ENCODE results near the gene ABHD2. TPM values are rescaled to one million over a fixed set of nuclear protein-coding genes. Genes with fewer than 3 reads are reported as not detected.

The ABHD2 gene
- total and polyA plus RNA-seq, 2 donors (not counting 3 experiments of a cell fraction or from before 2014, with no cell fraction given) = 14.0 to 62.2 TPM

DNA sequence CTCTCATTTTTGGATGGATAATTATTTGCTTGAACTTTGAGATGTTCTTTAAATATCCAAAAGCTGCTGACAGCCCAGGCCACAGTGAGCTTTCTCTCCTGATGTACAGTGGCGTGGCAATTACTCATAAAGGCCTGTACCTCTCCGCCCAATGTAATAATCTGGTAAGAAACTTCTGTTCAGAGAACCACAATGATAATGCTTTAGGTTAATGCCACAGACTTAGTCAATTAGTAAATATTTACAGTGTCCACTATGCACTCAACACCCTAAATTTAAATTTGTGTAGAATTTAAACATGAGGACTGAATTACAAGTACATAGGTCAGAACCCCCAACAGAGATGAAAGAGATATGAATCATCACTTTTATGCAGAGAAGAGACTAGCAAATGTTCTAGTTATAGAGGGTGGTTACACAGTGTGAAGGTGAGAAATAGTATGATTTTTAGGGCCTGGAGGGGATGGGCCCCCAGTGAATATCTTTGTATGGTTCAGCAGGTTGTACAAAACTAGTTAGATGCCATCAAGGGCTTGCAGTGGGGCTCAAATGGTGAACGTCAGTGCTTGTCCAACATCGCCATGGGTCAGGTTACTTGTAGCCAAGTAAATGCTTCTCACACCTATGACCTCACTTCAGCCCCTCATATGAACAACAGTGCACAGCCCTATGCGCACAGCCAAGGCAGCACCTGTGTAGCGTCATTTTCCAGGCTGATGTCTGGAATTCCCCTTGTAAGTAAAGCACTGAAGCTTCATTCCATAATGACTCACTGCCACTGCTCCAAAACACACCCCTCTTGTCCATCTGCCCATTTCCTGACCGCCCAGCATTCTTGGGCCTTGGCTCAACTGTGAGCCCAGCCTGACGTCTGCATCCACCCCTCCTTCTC is 13.3 kb downstream of the ABHD2 start:
- DNase-seq (ENCODE audit: low read depth, low spot score) (peak; percentile 91), FAIRE-seq (peak; percentile 79)
- POLR2A ChIA-PET = interaction anchor here (0.6 to 2.6 kb wide), 3 partner anchors 9 to 13 kb away, joined by 3 to 11 read pairs (median 5); partner anchors contain the start of gene ABHD2
- Histone ChIP-seq H3K9me3 (replicated peaks; ENCODE audit: control insufficient read depth, insufficient read depth, low read length) (no peaks in the 10 kb centered on the region), H3K79me2 (ENCODE audit: control insufficient read depth, insufficient read depth, low read length) (peaks cover 10% of the 10 kb centered on the region), H3K9ac (replicated peaks; ENCODE audit: extremely low read depth, insufficient read depth, low read length) (peak overlapping the region; percentile 32), H3K4me2 (ENCODE audit: insufficient read depth, low read length) (peak overlapping the region; percentile 37), H2AFZ (ENCODE audit: low read depth, low read length) (no peak overlapping the region), H3K4me3 (replicated peaks in 1 of 3; ENCODE audit: insufficient read depth in 1 of 3, low read depth in 1 of 3, low read length in 3 of 3) (no peak overlapping the region), H3K9me1 (replicated peaks; ENCODE audit: control insufficient read depth, extremely low read depth, insufficient read depth, low read length) (no peaks in the 10 kb centered on the region), H3K27me3 (ENCODE audit: control insufficient read depth in 2 of 2, insufficient read depth in 2 of 2, low read length in 2 of 2) (no peaks in the 10 kb centered on the region), H3K27ac (ENCODE audit: insufficient read depth, low read depth, low read length) (peak overlapping the region; percentile 94), H4K20me1 (replicated peaks; ENCODE audit: control insufficient read depth, extremely low read depth, insufficient read depth, low read length) (no peaks in the 10 kb centered on the region), H3K4me1 (ENCODE audit: control insufficient read depth, extremely low read depth, insufficient read depth, low read length) (peaks cover 57% of the 10 kb centered on the region), H3K36me3 (ENCODE audit: control insufficient read depth in 2 of 2, extremely low read depth in 1 of 2, insufficient read depth in 2 of 2, low read length in 2 of 2) (no peaks in the 10 kb centered on the region)
- dilution Hi-C loops (cut with MboI; ENCODE audit: extremely low pct_ligation_motif_present, low sequenced_read_pairs) = no loop called here
- BruUV-seq (replicated peaks) = no TSS peak
- CTCF ChIA-PET = interaction anchor here (0.6 to 5.0 kb wide), 15 partner anchors 10 to 76 kb away, joined by 3 to 31 read pairs (median 5); partner anchors contain the start of gene ABHD2
- intact Hi-C loops (cut with micrococcal nuclease) = loop anchor here (1.0 kb wide), 4 partner anchors 11 to 67 kb away; no protein-coding TSS in a partner anchor
- TF ChIP-seq POLR2AphosphoS5 (IDR thresholded peaks at IDR 0.05; ENCODE audit: insufficient read depth, low read depth, low read length) (peak; percentile 72), EZH2 (IDR thresholded peaks at IDR 0.05; ENCODE audit: borderline replicate concordance, low read depth, low read length, severe bottlenecking) (no peak), GATA2 (IDR thresholded peaks at IDR 0.05; ENCODE audit: insufficient read depth, insufficient read length, low read depth, low read length) (peak; percentile 27), FOS (IDR thresholded peaks at IDR 0.05; ENCODE audit: borderline replicate concordance, insufficient read depth, low read length) (peak; percentile 79), MYC (IDR thresholded peaks at IDR 0.05; ENCODE audit: low read depth, low read length) (no peak), POLR2A (IDR thresholded peaks at IDR 0.05; ENCODE audit: low read depth, low read length) (no peak), JUN (IDR thresholded peaks at IDR 0.05; ENCODE audit: borderline replicate concordance, insufficient read depth, insufficient read length, low read depth) (peak; percentile 82)
- TF ChIP-seq, protein P1, sequence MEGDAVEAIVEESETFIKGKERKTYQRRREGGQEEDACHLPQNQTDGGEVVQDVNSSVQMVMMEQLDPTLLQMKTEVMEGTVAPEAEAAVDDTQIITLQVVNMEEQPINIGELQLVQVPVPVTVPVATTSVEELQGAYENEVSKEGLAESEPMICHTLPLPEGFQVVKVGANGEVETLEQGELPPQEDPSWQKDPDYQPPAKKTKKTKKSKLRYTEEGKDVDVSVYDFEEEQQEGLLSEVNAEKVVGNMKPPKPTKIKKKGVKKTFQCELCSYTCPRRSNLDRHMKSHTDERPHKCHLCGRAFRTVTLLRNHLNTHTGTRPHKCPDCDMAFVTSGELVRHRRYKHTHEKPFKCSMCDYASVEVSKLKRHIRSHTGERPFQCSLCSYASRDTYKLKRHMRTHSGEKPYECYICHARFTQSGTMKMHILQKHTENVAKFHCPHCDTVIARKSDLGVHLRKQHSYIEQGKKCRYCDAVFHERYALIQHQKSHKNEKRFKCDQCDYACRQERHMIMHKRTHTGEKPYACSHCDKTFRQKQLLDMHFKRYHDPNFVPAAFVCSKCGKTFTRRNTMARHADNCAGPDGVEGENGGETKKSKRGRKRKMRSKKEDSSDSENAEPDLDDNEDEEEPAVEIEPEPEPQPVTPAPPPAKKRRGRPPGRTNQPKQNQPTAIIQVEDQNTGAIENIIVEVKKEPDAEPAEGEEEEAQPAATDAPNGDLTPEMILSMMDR (IDR thresholded peaks at IDR 0.05; ENCODE audit: extremely low read depth in 1 of 2, insufficient read depth in 1 of 2, low read depth in 1 of 2, low read length in 2 of 2) = no peak
- TF ChIP-seq, protein P2, sequence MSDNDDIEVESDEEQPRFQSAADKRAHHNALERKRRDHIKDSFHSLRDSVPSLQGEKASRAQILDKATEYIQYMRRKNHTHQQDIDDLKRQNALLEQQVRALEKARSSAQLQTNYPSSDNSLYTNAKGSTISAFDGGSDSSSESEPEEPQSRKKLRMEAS (IDR thresholded peaks at IDR 0.05; ENCODE audit: insufficient read depth, insufficient read length) = no peak

All from endothelial cell of umbilical vein (primary cell).